IMR-90 (cell line): ENCODE measurements around the gene INPP5F.
"Not testable (repeated sequence)": the region's sequence is repeated elsewhere in the genome, so short reads cannot be mapped to it uniquely, and the experiment has no call there.

Experiments
- CTCF ChIP-seq: conservative IDR thresholded peaks from 2 replicates; pipeline ENCODE4 v1.5.1; 2012; ENCODE audit warnings: mild to moderate bottlenecking, low read depth, low read length, improper control_type of control experiment
- MAFK ChIP-seq: IDR thresholded peaks from 2 replicates; pipeline ENCODE4 v1.6.1; 2012; ENCODE audit warnings: low read depth, low read length, improper control_type of control experiment
- NFE2L2 ChIP-seq: fragments of 150-350 bp; IDR thresholded peaks from 2 replicates; pipeline ENCODE4 v1.6.1; 2016; ENCODE audit warnings: low read depth, mild to moderate bottlenecking, low read length
- POLR2A ChIP-seq: IDR thresholded peaks from 2 replicates; pipeline ENCODE4 v1.6.1; 2012; ENCODE audit warnings: mild to moderate bottlenecking, low read depth, low read length
- RFX5 ChIP-seq: IDR thresholded peaks from 2 replicates; pipeline ENCODE4 v1.8.0; 2012; ENCODE audit warnings: low read depth, mild to moderate bottlenecking, low read length, moderate library complexity
- SMC3 ChIP-seq: fragments of 150-350 bp; IDR thresholded peaks from 2 replicates; pipeline ENCODE4 v1.6.1; 2016; ENCODE audit warnings: low read depth, mild to moderate bottlenecking, antibody characterized with exemption, low read length, moderate library complexity
- USF2 ChIP-seq: fragments of 150-350 bp; IDR thresholded peaks from 2 replicates; pipeline ENCODE4 v1.6.1; 2017; ENCODE audit warnings: mild to moderate bottlenecking, antibody characterized with exemption, low read length, low read depth

DNA sequence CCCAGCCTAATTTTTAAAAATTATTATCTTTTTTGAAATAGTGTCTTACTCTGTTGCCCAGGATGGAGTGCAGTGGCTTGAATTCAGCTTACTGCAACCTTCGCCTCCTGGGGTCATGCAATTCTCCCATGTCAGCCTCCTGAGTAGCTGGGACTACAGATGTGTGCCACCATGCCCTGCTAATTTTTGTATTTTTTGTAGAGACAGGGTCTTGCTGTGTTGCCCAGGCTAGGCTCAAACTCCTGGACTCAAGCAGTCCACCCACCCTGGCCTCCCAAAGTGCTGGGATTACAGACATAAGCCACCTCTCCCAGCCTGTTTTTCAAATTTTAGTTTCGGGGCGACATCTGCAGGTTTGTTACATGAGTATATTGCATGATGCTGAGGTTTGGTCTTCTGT, 47.2 kb downstream of the INPP5F start:
- TF ChIP-seq POLR2A, CTCF, RFX5, NFE2L2, SMC3, USF2, MAFK: not testable (repeated sequence)
